Gastrocnemius medialis (tissue), 4 donors: ENCODE measurements around the gene ENAH. TPM values are rescaled to one million over a fixed set of nuclear protein-coding genes. Genes with fewer than 3 reads are reported as not detected.
A peak's percentile ranks its signal among the peaks of the same experiment; 100 is the strongest.
"Not testable (repeated sequence)": the region's sequence is repeated elsewhere in the genome, so short reads cannot be mapped to it uniquely, and the experiment has no call there.

ENCODE experiments used
- ATAC-seq, 2 donors: fragments of 150-250 bp; one replicate each; pipeline ENCODE4 v1.9.1; 2016
- DNase-seq, 2 donors: peaks; one replicate each; pipeline ENCODE4 v3.0.0-alpha.2; 2019
- H3K27ac ChIP-seq, 4 donors: fragments of 200-600 bp; sonication (generic); 1 replicate in 1 of 4; 2 replicates in 3 of 4; pipeline ENCODE4 v1.5.1; 2016 to 2018; ENCODE audit warnings: mild to moderate bottlenecking in 2 of 4, moderate library complexity in 1 of 4
- H3K27me3 ChIP-seq, 3 donors: fragments of 200-600 bp; sonication (generic) in 2 of 3; 1 replicate in 1 of 3; 2 replicates in 2 of 3; pipeline versions ENCODE4 v1.5.1 to v1.6.0; 2016 to 2019; ENCODE audit warnings: mild to moderate bottlenecking in 1 of 3, moderate library complexity in 1 of 3
- H3K36me3 ChIP-seq, 2 donors: fragments of 200-600 bp; sonication (generic) in 1 of 2; one replicate each; pipeline ENCODE4 v1.5.1; 2017 to 2018
- H3K4me1 ChIP-seq, 2 donors: fragments of 200-600 bp; sonication (generic) in 1 of 2; one replicate each; pipeline ENCODE4 v1.5.1; 2016 to 2017; ENCODE audit warnings: mild to moderate bottlenecking in 2 of 2
- H3K4me3 ChIP-seq, 4 donors: fragments of 200-600 bp; sonication (generic) in 3 of 4; 1 replicate in 1 of 4; 2 replicates in 3 of 4; pipeline ENCODE4 v1.5.1; 2016 to 2019; ENCODE audit warnings: mild to moderate bottlenecking in 2 of 4
- H3K9me3 ChIP-seq, 3 donors: fragments of 200-600 bp; sonication (generic) in 2 of 3; 1 replicate in 1 of 3; 2 replicates in 2 of 3; pipeline ENCODE4 v1.5.1; 2016 to 2019
- CTCF ChIP-seq, 5 experiments: fragments of 450-650 bp in 3 of 5; fragments of 200-600 bp in 2 of 5; sonication (generic) in 2 of 5; IDR thresholded peaks in 4 of 5; conservative IDR thresholded peaks in 1 of 5; 1 replicate in 4 of 5; 2 replicates in 1 of 5; pipeline ENCODE4 v1.5.1; 2016 to 2019; ENCODE audit warnings: antibody characterized with exemption in 5 of 5, mild to moderate bottlenecking in 3 of 5, moderate library complexity in 3 of 5
- POLR2A ChIP-seq, 2 donors: fragments of 450-650 bp; IDR thresholded peaks; one replicate each; pipeline ENCODE4 v1.6.1; 2017; ENCODE audit warnings: antibody characterized with exemption in 2 of 2, mild to moderate bottlenecking in 2 of 2, moderate library complexity in 2 of 2
- in situ Hi-C, 4 donors: fragments of 200-750 bp; cut with MboI; loops; one replicate each; pipeline versions ENCODE4 v1.15.0 to v1.8.0; 2017; ENCODE audit warnings: low sequenced_read_pairs in 4 of 4
- intact Hi-C: fragments of 100-400 bp; cut with DNase I; formaldehyde crosslinking; loops from one replicate; pipeline ENCODE4 v1.15.1; 2023; ENCODE audit warnings: low total_unique reads
- total RNA-seq, 4 donors: library from RNA; depleted of rRNA; stranded (reverse); fragments of >200 nt; gene quantifications; one replicate each; pipeline versions ENCODE4 v1.1.0 to v1.2.3, GENCODE V29; 2016

Gene ENAH
- 100 to 1,000 TPM in 1 of 4 donors, 10 to 100 TPM in 3; 56.1 to 112 (median 62.2) TPM for total RNA-seq

GRCh38 chr1:225652729-225653462, at the start of gene ENAH:
Gene ENAH, minus strand, starts transcription at chr1:225653123. Its CDS starts 433 bp downstream, at chr1:225652690.
- TF ChIP-seq CTCF (IDR thresholded peaks at IDR 0.05 in 4 of 5, conservative IDR thresholded peaks at IDR 0.05 in 1 of 5) (peak in 1 of 5 experiments; percentile 10), POLR2A (IDR thresholded peaks at IDR 0.05) (peak; percentile 97 to 98)
- DNase-seq (peak; percentile 78 to 82), ATAC-seq (peak; percentile 54 to 65)
- in situ Hi-C loops (loop anchor here in 1 of 4 donors (10.0 kb wide), 2 partner anchors 112 to 148 kb away; no protein-coding TSS in a partner anchor), intact Hi-C loops (loop anchor here (2.0 to 5.0 kb wide), 5 partner anchors 46 to 409 kb away; partner anchors contain the start of gene H3-3A)
- H3K27ac ChIP-seq = peak within 1 kb of the TSS; percentile 97 to 98 (median 98)
- H3K4me1 ChIP-seq = peaks cover 38 to 56% of the 10 kb centered on the region in 2 donors
- H3K9me3 ChIP-seq = no peaks in the 10 kb centered on the region
- H3K4me3 ChIP-seq = peak within 1 kb of the TSS; percentile 66 to 92 (median 84)
- no peaks in the 10 kb centered on the region for H3K27me3 ChIP-seq
- no peaks in the 10 kb centered on the region for H3K36me3 ChIP-seq

GRCh38 chr1:225700889-225701465, 48.1 kb upstream of the ENAH start:
- peak; percentile 42 to 63 for ATAC-seq
- H3K27ac ChIP-seq = peak overlapping the region; percentile 85 to 93 (median 87)
- H3K4me1 ChIP-seq = peaks cover 13 to 25% of the 10 kb centered on the region in 2 donors
- no peaks in the 10 kb centered on the region for H3K9me3 ChIP-seq
- TF ChIP-seq POLR2A (IDR thresholded peaks at IDR 0.05) (peak in 1 of 2 donors; percentile 14), CTCF (IDR thresholded peaks at IDR 0.05 in 4 of 5, conservative IDR thresholded peaks at IDR 0.05 in 1 of 5) (no peak)
- no peaks in the 10 kb centered on the region for H3K27me3 ChIP-seq
- intact Hi-C loops = loop anchor here (2.0 to 5.0 kb wide), 4 partner anchors 46 to 134 kb away; no protein-coding TSS in a partner anchor
- in situ Hi-C loops = no loop called here
- DNase-seq = peak; percentile 13 to 45
- no peaks in the 10 kb centered on the region for H3K36me3 ChIP-seq
- H3K4me3 ChIP-seq = peak overlapping the region; percentile 41 to 57 (median 50)

GRCh38 chr1:225700164-225700821, 47.4 kb upstream of the ENAH start:
- in situ Hi-C loops = no loop called here
- TF ChIP-seq POLR2A (IDR thresholded peaks at IDR 0.05) (no peak), CTCF (IDR thresholded peaks at IDR 0.05 in 4 of 5, conservative IDR thresholded peaks at IDR 0.05 in 1 of 5) (no peak)
- H3K27ac ChIP-seq = peak overlapping the region; percentile 85 to 93 (median 87)
- H3K4me1 ChIP-seq = peaks cover 13 to 27% of the 10 kb centered on the region in 2 donors
- peak; percentile 58 to 60 for DNase-seq
- H3K36me3 ChIP-seq = no peaks in the 10 kb centered on the region
- intact Hi-C loops = loop anchor here (2.0 to 5.0 kb wide), 4 partner anchors 45 to 133 kb away; no protein-coding TSS in a partner anchor
- no peaks in the 10 kb centered on the region for H3K9me3 ChIP-seq
- peak; percentile 89 to 90 for ATAC-seq
- H3K4me3 ChIP-seq = peak overlapping the region; percentile 41 to 57 (median 50)
- H3K27me3 ChIP-seq = no peaks in the 10 kb centered on the region

GRCh38 chr1:225699336-225699735, 46.4 kb upstream of the ENAH start:
- Histone ChIP-seq H3K4me3 (no peak overlapping the region), H3K4me1 (peaks cover 13 to 28% of the 10 kb centered on the region in 2 donors), H3K27me3 (no peaks in the 10 kb centered on the region), H3K27ac (peak overlapping the region; percentile 85 to 93 (median 87)), H3K9me3 (no peaks in the 10 kb centered on the region), H3K36me3 (no peaks in the 10 kb centered on the region)
- DNase-seq (no peak), ATAC-seq (no peak)
- TF ChIP-seq POLR2A (IDR thresholded peaks at IDR 0.05) (no peak), CTCF (IDR thresholded peaks at IDR 0.05 in 4 of 5, conservative IDR thresholded peaks at IDR 0.05 in 1 of 5) (no peak)
- intact Hi-C loops (no loop called here), in situ Hi-C loops (no loop called here)

- H3K36me3 ChIP-seq, H3K4me3 ChIP-seq, in situ Hi-C loops, H3K9me3 ChIP-seq, ATAC-seq, H3K27me3 ChIP-seq, DNase-seq, intact Hi-C loops: not testable (repeated sequence)
- H3K4me1 ChIP-seq = peaks cover 15 to 28% of the 10 kb centered on the region in 2 donors
- peak overlapping the region; percentile 85 to 93 (median 87) for H3K27ac ChIP-seq
These were observed 45.3 kb upstream of the ENAH start for GRCh38 chr1:225698194-225698593.
